Measurements from ENCODE around the gene TOM1L2. TPM values are rescaled to one million over a fixed set of nuclear protein-coding genes. Genes with fewer than 3 reads are reported as not detected.
A peak's percentile ranks its signal among the peaks of the same experiment; 100 is the strongest.

Gene TOM1L2
- total RNA-seq, 2 donors from 2014 or later = 47.6 to 68.7 TPM

DNA sequence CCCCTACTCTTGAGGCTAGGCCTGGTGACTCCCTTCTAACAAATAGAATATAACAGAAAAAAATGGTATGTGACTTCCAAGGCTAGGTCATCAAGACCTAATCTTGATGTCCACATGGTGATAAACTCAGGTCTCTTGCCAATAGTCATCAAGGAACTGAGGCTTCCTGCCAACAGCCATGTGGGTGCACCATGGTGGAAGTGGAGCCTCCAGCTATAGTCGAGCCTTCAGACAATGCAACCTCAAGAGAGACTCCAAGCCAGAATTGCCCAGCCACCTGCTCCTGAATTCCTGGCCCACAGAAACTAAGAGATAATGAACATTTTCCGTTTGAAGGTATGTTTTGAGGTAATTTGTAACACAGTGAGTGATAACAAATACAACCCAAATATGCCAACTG is 79.5 kb downstream of the TOM1L2 start:
- Histone ChIP-seq H3K9ac (ENCODE audit: low read depth in 2 of 2, low read length in 2 of 2) (no peak overlapping the region), H3K36me3 (no peaks in the 10 kb centered on the region), H3K27ac (no peak overlapping the region), H3K4me1 (no peaks in the 10 kb centered on the region), H3K27me3 (no peaks in the 10 kb centered on the region), H3K4me3 (no peak overlapping the region), H3K9me3 (no peaks in the 10 kb centered on the region)
- DNase-seq = no peak
- intact Hi-C loops (cut with DNase I) = no loop called here
- no peak for TF ChIP-seq CTCF (IDR thresholded peaks at IDR 0.05)

DNA sequence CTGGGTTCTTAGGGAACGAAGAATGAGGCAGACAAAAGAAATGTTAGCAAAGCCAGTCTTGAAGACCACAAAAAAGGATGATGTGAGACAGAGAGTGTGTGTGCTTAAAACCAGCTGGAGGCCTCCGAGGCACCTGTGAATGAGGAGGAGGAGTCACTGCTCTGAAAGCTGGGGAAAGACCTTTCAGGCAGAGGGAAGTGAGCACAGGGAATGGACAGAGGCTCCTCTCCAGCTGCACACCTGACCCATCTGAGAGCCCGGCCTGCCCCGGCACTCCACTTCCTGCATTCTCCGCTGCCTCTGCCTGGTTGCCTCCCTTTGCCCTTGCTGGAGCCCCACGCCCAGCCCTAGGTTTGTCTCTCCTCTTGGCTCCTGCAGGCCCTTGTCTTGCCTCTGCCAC is 80.2 kb downstream of the TOM1L2 start:
- no peak overlapping the region for H3K4me3 ChIP-seq
- no peaks in the 10 kb centered on the region for H3K4me1 ChIP-seq
- no peaks in the 10 kb centered on the region for H3K27me3 ChIP-seq
- intact Hi-C loops (cut with DNase I) = no loop called here
- no peaks in the 10 kb centered on the region for H3K36me3 ChIP-seq
- no peaks in the 10 kb centered on the region for H3K9me3 ChIP-seq
- TF ChIP-seq CTCF (IDR thresholded peaks at IDR 0.05) = no peak
- no peak overlapping the region for H3K9ac ChIP-seq (ENCODE audit: low read depth in 2 of 2, low read length in 2 of 2)
- no peak for DNase-seq
- H3K27ac ChIP-seq = no peak overlapping the region

- H3K27me3 ChIP-seq = no peaks in the 10 kb centered on the region
- H3K9ac ChIP-seq (ENCODE audit: low read depth in 2 of 2, low read length in 2 of 2) = no peak overlapping the region
- no peak overlapping the region for H3K4me3 ChIP-seq
- no peak overlapping the region for H3K27ac ChIP-seq
- H3K36me3 ChIP-seq = no peaks in the 10 kb centered on the region
- TF ChIP-seq CTCF (IDR thresholded peaks at IDR 0.05) = peak; percentile 69
- DNase-seq = peak; percentile 51
- no peaks in the 10 kb centered on the region for H3K9me3 ChIP-seq
- intact Hi-C loops (cut with DNase I) = loop anchor here (2.0 kb wide), 1 partner anchor 142 kb away; no protein-coding TSS in a partner anchor
- no peaks in the 10 kb centered on the region for H3K4me1 ChIP-seq
Measured at GRCh38 chr17:17890773-17891759, 81.1 kb downstream of the TOM1L2 start.

- Histone ChIP-seq H3K27ac (no peak overlapping the region), H3K4me1 (no peaks in the 10 kb centered on the region), H3K27me3 (no peaks in the 10 kb centered on the region), H3K9ac (ENCODE audit: low read depth in 2 of 2, low read length in 2 of 2) (no peak overlapping the region), H3K36me3 (no peaks in the 10 kb centered on the region), H3K9me3 (no peaks in the 10 kb centered on the region), H3K4me3 (no peak overlapping the region)
- intact Hi-C loops (cut with DNase I) = loop anchor here (2.0 kb wide), 1 partner anchor 143 kb away; no protein-coding TSS in a partner anchor
- no peak for TF ChIP-seq CTCF (IDR thresholded peaks at IDR 0.05)
- no peak for DNase-seq
Measured at GRCh38 chr17:17889922-17890321, 82.3 kb downstream of the TOM1L2 start.

GRCh38 chr17:17888821-17889220 is 83.4 kb downstream of the TOM1L2 start:
- no peak for DNase-seq
- intact Hi-C loops (cut with DNase I) = no loop called here
- H3K4me3 ChIP-seq = no peak overlapping the region
- H3K9ac ChIP-seq (ENCODE audit: low read depth in 2 of 2, low read length in 2 of 2) = no peak overlapping the region
- no peak overlapping the region for H3K27ac ChIP-seq
- H3K4me1 ChIP-seq = no peaks in the 10 kb centered on the region
- no peaks in the 10 kb centered on the region for H3K36me3 ChIP-seq
- no peaks in the 10 kb centered on the region for H3K27me3 ChIP-seq
- no peaks in the 10 kb centered on the region for H3K9me3 ChIP-seq
- no peak for TF ChIP-seq CTCF (IDR thresholded peaks at IDR 0.05)

Measured in colonic mucosa (tissue), 4 donors.